Spleen (tissue), 11 donors: ENCODE measurements around the gene TTC31. TPM values are rescaled to one million over a fixed set of nuclear protein-coding genes. Genes with fewer than 3 reads are reported as not detected.
A peak's percentile ranks its signal among the peaks of the same experiment; 100 is the strongest.

Experiments
- DNase-seq: peaks from one replicate; pipeline ENCODE4 v3.0.0-alpha.2; 2020
- H3K27ac ChIP-seq, 8 donors: fragments of 200-600 bp; sonication (generic) in 7 of 8; 1 replicate in 4 of 8; 2 replicates in 4 of 8; pipeline versions ENCODE4 v1.5.0 to v1.8.0; 2016 to 2021; ENCODE audit warnings: inconsistent platforms in 4 of 8, mild to moderate bottlenecking in 4 of 8, moderate library complexity in 1 of 8
- H3K27me3 ChIP-seq, 7 donors: fragments of 200-600 bp; sonication (generic) in 6 of 7; replicated peaks in 1 of 7; 1 replicate in 4 of 7; 2 replicates in 3 of 7; pipeline versions ENCODE4 v1.5.0 to v1.8.0; 2016 to 2021; ENCODE audit warnings: inconsistent platforms in 3 of 7, mild to moderate bottlenecking in 1 of 7
- H3K36me3 ChIP-seq, 6 donors: fragments of 200-600 bp; sonication (generic) in 5 of 6; 1 replicate in 4 of 6; 2 replicates in 2 of 6; pipeline versions ENCODE4 v1.5.0 to v1.8.0; 2016 to 2021; ENCODE audit warnings: inconsistent platforms in 2 of 6
- H3K4me1 ChIP-seq, 6 donors: fragments of 200-600 bp; sonication (generic) in 5 of 6; 1 replicate in 3 of 6; 2 replicates in 3 of 6; pipeline versions ENCODE4 v1.5.0 to v1.8.0; 2016 to 2021; ENCODE audit warnings: inconsistent platforms in 3 of 6
- H3K4me3 ChIP-seq, 8 donors: fragments of 200-600 bp; sonication (generic) in 7 of 8; 1 replicate in 4 of 8; 2 replicates in 4 of 8; pipeline versions ENCODE4 v1.5.0 to v1.8.0; 2016 to 2021; ENCODE audit warnings: inconsistent platforms in 4 of 8, mild to moderate bottlenecking in 4 of 8, moderate library complexity in 2 of 8
- H3K9me3 ChIP-seq, 8 donors: fragments of 200-600 bp; sonication (generic) in 7 of 8; 1 replicate in 4 of 8; 2 replicates in 4 of 8; pipeline versions ENCODE4 v1.5.0 to v1.8.0; 2016 to 2021; ENCODE audit warnings: inconsistent platforms in 4 of 8
- CTCF ChIP-seq, 11 experiments: fragments of 200-600 bp in 7 of 11; fragments of 450-650 bp in 4 of 11; sonication (generic) in 4 of 11; IDR thresholded peaks in 8 of 11; conservative IDR thresholded peaks in 3 of 11; 1 replicate in 7 of 11; 2 replicates in 4 of 11; pipeline versions ENCODE4 v1.4.0 to v1.8.0; 2016 to 2021; ENCODE audit warnings: antibody characterized with exemption in 11 of 11, inconsistent platforms in 4 of 11, mild to moderate bottlenecking in 1 of 11
- POLR2A ChIP-seq, 3 donors: fragments of 450-650 bp; IDR thresholded peaks; one replicate each; pipeline ENCODE4 v1.5.1; 2017; ENCODE audit warnings: antibody characterized with exemption in 3 of 3, mild to moderate bottlenecking in 1 of 3
- POLR2AphosphoS5 ChIP-seq, 3 donors: sonication (generic); formaldehyde crosslinking; IDR thresholded peaks; one replicate each; pipeline ENCODE4 v1.5.1; 2017; ENCODE audit warnings: antibody characterized with exemption in 3 of 3
- WGBS, 5 donors: extraction: QIAGEN DNeasy Blood & Tissue Kit in 3 of 5; methylation state at CpG; one replicate each; pipeline versions ENCODE4 v1.1.5 to v1.1.7; 2013 to 2018; 5-methylcytosine and 5-hydroxymethylcytosine counted together
- intact Hi-C: fragments of 100-400 bp; cut with DNase I; formaldehyde crosslinking; loops from one replicate; pipeline ENCODE4 v1.15.0; 2023; ENCODE audit warnings: low total_unique reads
- polyA plus RNA-seq, 3 donors: library from polyadenylated mRNA; stranded (reverse); fragments of 200-250 nt; gene quantifications; one replicate each; pipeline ENCODE4 v1.2.1, GENCODE V29; 2013
- total RNA-seq, 7 donors: library from RNA; depleted of rRNA in 3 of 7; stranded (reverse); fragments of >200 nt in 3 of 7; fragmentation: NEBNext Ultra II Directional in 4 of 7; extraction: Animal tissue kit (Norgen Biotek cat#: 25700) in 4 of 7; gene quantifications; one replicate each; pipeline versions ENCODE4 v1.1.0 to v1.2.1, GENCODE V29; 2016 to 2021
- donor health status: healthy with polysubstance abuse.
- donor health status: DM: no; HTN: no; CAD: no; lungs with moderate emphysema.
- donor health status: DM: no; HTN: no; CAD: no.
- donor health status: Bipolar disorder and iron deficiency.
- donor health status: healthy.
- donor health status: DM: no; HTN: no; CAD: no.
- donor health status: DM: yes; HTN: yes; CAD: no.

Gene TTC31
- total and polyA plus RNA-seq, 10 donors: 15.7 to 51.3 (median 35.9) TPM

DNA sequence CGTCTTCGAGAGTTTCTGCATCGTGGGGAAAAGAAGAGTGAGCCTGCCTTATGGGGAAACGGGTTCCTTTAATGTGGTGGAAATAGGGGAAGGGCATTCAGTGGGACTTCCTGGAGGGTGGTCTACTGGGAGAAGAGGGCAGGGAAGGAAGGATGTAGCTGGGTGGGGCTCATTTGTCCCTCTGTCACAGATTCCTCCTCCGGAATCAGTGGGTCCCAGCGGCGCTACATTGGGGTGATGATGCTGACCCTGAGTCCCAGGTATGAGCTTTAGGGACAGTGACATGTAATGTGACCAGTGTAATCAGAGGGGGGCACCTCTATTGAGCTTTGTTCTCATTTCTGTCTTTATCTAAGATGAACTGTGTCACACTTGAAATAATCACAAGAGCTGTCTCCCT is 48.8 kb downstream of the TTC31 start:
- H3K27me3 ChIP-seq: no peaks in the 10 kb centered on the region
- peaks cover 20 to 52% (median 38%) of the 10 kb centered on the region in 6 donors for H3K4me1 ChIP-seq
- H3K27ac ChIP-seq: peak overlapping the region in 5 of 8 donors; percentile 27 to 97 (median 94)
- WGBS, 5 donors: 64 to 69% (median 68%) methylated on average over 7 of the region's 7 CpGs
- intact Hi-C loops: no loop called here
- H3K9me3 ChIP-seq: no peaks in the 10 kb centered on the region
- peak overlapping the region in 1 of 8 donors; percentile 86 for H3K4me3 ChIP-seq
- H3K36me3 ChIP-seq: peaks cover 0 to 51% (median 29%) of the 10 kb centered on the region in 6 donors
- TF ChIP-seq CTCF (IDR thresholded peaks at IDR 0.05 in 8 of 11, conservative IDR thresholded peaks at IDR 0.05 in 3 of 11) (no peak), POLR2AphosphoS5 (IDR thresholded peaks at IDR 0.05) (no peak), POLR2A (IDR thresholded peaks at IDR 0.05) (no peak)
- DNase-seq: peak; percentile 63

DNA sequence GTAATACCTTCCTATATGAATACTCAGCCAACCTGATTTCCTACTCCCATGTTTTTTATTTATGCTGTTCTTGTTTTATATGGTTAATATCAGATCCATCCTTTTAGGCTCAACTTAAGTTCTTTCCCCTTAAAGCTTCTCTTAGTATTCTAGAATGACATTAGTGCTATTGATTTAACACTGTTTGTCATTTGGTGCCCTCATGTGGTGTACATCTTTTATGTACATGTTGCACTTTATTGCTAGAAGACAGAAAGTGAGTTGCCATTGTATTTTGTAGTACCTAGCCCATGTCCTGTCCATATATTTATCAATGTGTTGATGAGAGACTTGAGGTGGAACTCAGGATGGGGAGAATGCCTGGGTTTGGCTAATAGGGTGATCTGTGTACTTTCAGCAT is 49.3 kb downstream of the TTC31 start:
- no peak overlapping the region for H3K4me3 ChIP-seq
- TF ChIP-seq POLR2A (IDR thresholded peaks at IDR 0.05) (no peak), CTCF (IDR thresholded peaks at IDR 0.05 in 8 of 11, conservative IDR thresholded peaks at IDR 0.05 in 3 of 11) (peak in 5 of 11 experiments; percentile 17 to 40 (median 21))
- no peaks in the 10 kb centered on the region for H3K27me3 ChIP-seq
- no peaks in the 10 kb centered on the region for H3K9me3 ChIP-seq
- H3K36me3 ChIP-seq: peaks cover 0 to 46% (median 23%) of the 10 kb centered on the region in 6 donors
- intact Hi-C loops: no loop called here
- H3K27ac ChIP-seq: peak overlapping the region in 2 of 8 donors; percentile 94 to 97
- DNase-seq: no peak
- peaks cover 20 to 47% (median 38%) of the 10 kb centered on the region in 6 donors for H3K4me1 ChIP-seq

DNA sequence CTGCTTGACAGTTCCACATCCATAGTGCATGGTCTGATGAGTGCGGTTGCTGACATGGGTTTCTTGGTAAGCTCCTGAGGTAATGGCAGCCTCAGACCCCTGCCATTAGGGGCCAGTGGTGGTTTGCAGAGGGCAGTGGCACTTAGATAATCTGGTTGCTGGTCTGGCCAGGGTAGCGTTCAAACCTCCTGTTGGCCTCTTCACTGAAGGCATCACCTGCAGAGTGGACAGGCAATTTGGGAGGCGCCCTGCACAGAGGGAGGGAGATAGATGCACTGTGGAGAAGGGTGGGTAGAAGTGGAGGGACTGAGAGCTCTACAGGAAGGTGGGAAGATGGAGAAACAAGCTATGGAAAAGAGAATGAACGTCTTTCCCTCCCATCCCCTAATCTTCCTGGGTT is 50.6 kb downstream of the TTC31 start:
- H3K27ac ChIP-seq: no peak overlapping the region
- peaks cover 16 to 36% (median 28%) of the 10 kb centered on the region in 6 donors for H3K4me1 ChIP-seq
- no peak overlapping the region for H3K4me3 ChIP-seq
- H3K27me3 ChIP-seq: no peaks in the 10 kb centered on the region
- H3K36me3 ChIP-seq: peaks cover 0 to 33% (median 12%) of the 10 kb centered on the region in 6 donors
- intact Hi-C loops: no loop called here
- no peaks in the 10 kb centered on the region for H3K9me3 ChIP-seq
- WGBS, 5 donors: 86 to 93% (median 87%) methylated on average over 4 of the region's 4 CpGs
- peak; percentile 49 for DNase-seq
- TF ChIP-seq POLR2AphosphoS5 (IDR thresholded peaks at IDR 0.05) (no peak), CTCF (IDR thresholded peaks at IDR 0.05 in 8 of 11, conservative IDR thresholded peaks at IDR 0.05 in 3 of 11) (no peak), POLR2A (IDR thresholded peaks at IDR 0.05) (no peak)

DNA sequence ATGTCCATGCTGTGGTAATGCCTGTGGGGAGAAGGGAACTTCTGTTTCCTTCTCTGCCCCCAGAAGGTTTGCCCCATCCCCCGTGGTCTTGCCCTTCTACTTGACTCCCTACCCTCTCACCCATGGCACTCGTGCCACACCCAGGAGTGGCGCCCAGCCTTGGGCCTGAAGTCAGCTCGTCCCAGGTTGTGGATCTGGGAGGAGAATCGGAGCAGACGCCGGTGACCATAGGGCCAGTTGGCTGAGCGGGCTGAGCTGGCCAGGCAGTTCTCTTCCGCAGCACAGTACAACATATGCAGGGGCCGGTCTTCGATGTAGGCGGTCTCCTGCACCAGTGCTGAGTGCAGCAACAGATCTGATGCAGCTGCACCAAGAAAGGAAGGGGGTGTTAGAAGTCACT is 51.5 kb downstream of the TTC31 start:
- H3K4me3 ChIP-seq: no peak overlapping the region
- peaks cover 0 to 33% (median 12%) of the 10 kb centered on the region in 6 donors for H3K36me3 ChIP-seq
- DNase-seq: peak; percentile 72
- H3K9me3 ChIP-seq: no peaks in the 10 kb centered on the region
- WGBS, 5 donors: 81 to 86% (median 85%) methylated on average over 12 of the region's 12 CpGs
- TF ChIP-seq POLR2AphosphoS5 (IDR thresholded peaks at IDR 0.05) (peak in 2 of 3 donors; percentile 29 to 47), CTCF (IDR thresholded peaks at IDR 0.05 in 8 of 11, conservative IDR thresholded peaks at IDR 0.05 in 3 of 11) (no peak)
- peaks cover 11 to 38% (median 23%) of the 10 kb centered on the region in 6 donors for H3K4me1 ChIP-seq
- no peaks in the 10 kb centered on the region for H3K27me3 ChIP-seq
- intact Hi-C loops: no loop called here
- no peak overlapping the region for H3K27ac ChIP-seq
